OCI-LY7 (cell line): ENCODE data around the gene BMPER.

Source experiments
- EZH2phosphoT487 ChIP-seq: fragments of 200-600 bp; sonication (generic); IDR thresholded peaks from 2 replicates; pipeline ENCODE4 v1.6.1; 2018; ENCODE audit warnings: low read depth, borderline replicate concordance, mild to moderate bottlenecking, mixed run types, antibody characterized with exemption, low read length, moderate library complexity, mixed read lengths
- TF ChIP-seq, protein P1 (sequence below): fragments of 200-600 bp; sonication (generic); conservative IDR thresholded peaks from 2 replicates; pipeline ENCODE4 v1.5.1; 2014; ENCODE audit warnings: mild to moderate bottlenecking, antibody characterized with exemption, low read length, moderate library complexity, mixed read lengths

DNA sequence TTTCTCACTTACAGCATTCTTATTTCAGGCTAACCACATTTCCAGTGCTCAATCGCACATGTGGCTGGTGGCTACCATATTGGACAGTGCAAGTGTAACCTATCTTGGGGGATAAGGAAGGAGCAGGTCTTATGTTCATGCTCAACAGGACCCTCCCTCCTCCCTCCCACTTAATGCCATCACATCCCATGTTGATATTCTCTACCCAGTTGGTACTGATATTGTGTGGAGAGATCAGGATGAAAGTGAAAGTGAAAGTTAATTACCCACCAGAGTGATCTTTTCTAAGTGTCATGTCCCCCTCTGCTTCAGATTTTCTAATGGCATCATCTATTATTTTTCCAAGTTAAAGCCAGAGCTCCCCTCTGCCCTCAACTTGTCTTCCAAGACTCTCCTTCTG lies 91.6 kb downstream of the BMPER start:
- TF ChIP-seq, protein P1, sequence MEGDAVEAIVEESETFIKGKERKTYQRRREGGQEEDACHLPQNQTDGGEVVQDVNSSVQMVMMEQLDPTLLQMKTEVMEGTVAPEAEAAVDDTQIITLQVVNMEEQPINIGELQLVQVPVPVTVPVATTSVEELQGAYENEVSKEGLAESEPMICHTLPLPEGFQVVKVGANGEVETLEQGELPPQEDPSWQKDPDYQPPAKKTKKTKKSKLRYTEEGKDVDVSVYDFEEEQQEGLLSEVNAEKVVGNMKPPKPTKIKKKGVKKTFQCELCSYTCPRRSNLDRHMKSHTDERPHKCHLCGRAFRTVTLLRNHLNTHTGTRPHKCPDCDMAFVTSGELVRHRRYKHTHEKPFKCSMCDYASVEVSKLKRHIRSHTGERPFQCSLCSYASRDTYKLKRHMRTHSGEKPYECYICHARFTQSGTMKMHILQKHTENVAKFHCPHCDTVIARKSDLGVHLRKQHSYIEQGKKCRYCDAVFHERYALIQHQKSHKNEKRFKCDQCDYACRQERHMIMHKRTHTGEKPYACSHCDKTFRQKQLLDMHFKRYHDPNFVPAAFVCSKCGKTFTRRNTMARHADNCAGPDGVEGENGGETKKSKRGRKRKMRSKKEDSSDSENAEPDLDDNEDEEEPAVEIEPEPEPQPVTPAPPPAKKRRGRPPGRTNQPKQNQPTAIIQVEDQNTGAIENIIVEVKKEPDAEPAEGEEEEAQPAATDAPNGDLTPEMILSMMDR = no peak
- no peak for TF ChIP-seq EZH2phosphoT487
